Measurements from ENCODE around the gene ADGRL3.
"Not testable (repeated sequence)": the region's sequence is repeated elsewhere in the genome, so short reads cannot be mapped to it uniquely, and the experiment has no call there.

The ADGRL3 gene

GRCh38 chr4:61838072-61838471 is 637.9 kb downstream of the ADGRL3 start:
- no peak for DNase-seq

GRCh38 chr4:61841714-61842113 is 641.6 kb downstream of the ADGRL3 start:
- no peak for DNase-seq

DNA sequence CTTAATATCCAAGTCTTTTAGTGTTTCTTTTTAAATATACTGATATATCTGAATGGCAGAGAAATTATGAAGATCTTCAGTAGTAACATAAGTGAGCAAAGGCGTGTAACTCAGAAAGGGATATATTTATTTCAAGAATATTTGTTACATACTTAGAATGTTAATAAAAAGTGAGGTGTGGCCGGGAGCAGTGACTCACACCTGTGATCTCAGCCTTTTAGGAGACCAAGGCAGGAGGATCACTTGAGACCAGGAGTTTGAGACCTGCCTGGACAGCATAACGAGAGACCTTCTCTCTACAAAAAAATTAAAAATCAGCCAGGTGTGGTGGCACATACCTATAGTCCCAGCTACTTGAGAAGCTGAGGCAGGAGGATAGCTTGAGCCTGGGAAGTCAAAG is 651.0 kb downstream of the ADGRL3 start:
- DNase-seq = no peak

DNA sequence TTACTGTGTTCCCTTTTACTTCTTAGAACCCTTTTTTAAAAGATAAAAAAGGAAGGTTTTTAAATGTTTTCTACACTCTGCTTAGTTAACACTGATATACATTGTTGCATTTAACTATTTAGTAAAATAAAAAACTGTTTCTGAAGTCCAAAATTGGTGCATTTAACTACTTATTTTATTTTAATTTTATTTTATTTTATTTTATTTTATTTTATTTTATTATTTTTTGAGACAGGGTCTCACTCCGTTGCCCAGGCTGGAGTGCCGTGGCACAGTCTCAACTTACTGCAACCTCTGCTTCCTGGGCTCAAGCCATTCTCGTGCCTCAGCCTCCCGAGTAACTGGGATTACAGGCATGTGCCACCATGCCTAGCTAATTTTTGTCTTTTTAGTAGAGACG is 652.0 kb downstream of the ADGRL3 start:
- not testable (repeated sequence) for DNase-seq

DNA sequence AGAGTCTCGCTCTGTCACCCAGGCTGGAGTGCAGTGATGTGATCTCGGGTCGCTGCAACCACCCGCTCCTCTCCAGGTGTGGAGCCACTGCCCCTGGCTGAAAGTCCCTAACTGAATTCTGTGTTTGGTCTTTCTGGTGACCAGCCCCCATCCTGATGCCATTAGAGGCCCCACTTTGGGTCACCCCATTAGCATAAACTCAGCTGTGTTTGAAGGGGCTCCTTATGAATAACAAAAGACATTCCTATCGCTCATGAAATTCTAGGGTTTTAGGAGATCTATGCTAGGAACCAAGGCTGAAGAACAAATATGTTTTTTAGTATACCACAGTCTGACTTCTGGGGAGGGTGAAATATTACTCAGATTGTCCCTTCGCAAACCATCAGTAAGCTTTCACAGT is 652.9 kb downstream of the ADGRL3 start:
- DNase-seq = no peak

GRCh38 chr4:61860376-61860775 is 660.2 kb downstream of the ADGRL3 start:
- DNase-seq = no peak

GRCh38 chr4:61864286-61864685 is 664.2 kb downstream of the ADGRL3 start:
- no peak for DNase-seq

DNA sequence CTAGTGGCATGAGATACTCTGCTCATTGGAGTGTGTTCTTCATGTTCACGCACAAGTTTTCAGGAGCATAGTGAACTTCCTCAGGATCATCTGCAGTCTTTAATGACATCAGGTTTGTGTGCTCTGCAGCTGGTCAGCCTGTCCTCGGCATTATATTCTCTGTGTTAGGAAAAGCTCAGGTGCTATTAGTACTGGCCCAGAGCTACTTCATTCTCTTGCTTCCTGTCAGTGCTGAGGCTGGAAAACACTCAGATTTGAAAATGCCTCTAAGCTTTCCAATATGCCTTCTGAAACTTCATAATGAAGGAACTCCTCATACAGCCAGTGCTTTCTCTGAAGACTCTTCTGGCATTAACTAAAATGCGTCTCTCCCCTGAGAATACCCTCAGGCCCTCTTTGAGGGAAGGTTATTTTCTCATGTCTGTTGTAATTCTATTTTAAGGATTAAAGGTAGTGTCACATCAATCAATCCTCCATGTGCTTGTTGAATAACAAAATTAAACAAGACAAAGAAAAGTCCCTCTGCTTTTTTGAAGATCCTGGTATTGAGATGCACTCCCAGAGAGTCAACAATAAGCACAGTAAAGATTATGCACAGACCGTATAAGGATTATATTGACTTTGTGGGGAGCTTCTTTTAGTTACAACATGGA is 666.4 kb downstream of the ADGRL3 start:
- DNase-seq = no peak

DNA sequence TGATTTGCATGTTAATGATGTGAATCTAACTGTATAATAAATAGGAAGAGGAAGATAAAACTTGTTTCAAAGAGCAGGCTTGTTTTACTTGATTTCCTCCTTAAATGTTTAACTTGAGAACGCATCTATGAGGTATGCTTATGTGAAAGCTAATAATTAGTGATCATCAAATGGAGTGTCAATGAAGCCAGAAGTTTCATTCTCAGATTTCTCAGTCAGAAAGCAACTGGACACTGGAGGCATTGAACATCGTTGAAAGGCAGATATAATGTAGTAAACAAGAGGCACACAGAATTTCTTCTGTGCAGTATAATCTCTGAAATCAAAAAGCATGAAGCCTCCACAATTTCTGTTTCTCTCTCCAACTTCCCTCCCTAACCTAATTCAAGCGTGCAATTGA is 672.9 kb downstream of the ADGRL3 start:
- no peak for DNase-seq

GRCh38 chr4:61877266-61877665 is 677.1 kb downstream of the ADGRL3 start:
- no peak for DNase-seq

- no peak for DNase-seq
Measured at GRCh38 chr4:61877893-61878292, 677.8 kb downstream of the ADGRL3 start.

DNA sequence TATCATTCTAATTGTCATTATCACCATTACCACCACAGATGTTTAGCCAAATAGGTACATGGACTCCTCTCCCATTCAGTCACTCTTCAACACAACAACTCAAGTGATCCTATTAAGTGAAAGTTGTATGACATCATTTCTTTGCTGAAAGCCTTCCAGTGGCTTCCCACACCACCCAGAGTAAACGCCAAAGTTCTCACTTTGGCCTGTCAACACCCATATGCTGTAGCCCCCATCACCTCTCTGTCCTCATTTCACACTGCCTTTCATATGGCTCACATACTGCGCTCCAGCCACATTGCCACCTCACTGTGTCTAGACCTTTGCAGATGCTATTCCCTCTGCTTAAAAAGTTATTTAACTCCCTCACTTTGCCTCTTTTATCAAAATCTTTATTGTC is 682.3 kb downstream of the ADGRL3 start:
- DNase-seq = no peak

- no peak for DNase-seq
Measured at GRCh38 chr4:61886131-61886530, 686.0 kb downstream of the ADGRL3 start.

DNA sequence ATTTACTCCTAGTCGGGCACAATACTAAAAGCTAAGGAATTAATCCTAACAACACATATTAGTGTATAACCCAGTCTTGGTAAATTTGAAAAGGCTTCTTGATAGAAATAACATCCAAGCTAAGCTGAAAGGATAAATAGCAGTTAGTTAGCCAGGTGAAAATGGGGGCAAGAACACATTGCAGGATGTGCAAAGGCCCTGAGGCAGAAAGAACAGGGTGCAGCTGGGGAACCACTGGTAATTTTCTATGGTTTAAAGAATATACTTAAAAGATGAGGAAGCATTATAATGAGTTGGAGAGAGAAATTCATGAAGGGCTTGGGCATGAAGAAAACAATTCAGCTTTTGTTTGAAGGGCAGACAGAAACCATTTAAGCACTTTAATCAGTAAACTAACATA is 689.0 kb downstream of the ADGRL3 start:
- DNase-seq = no peak

GRCh38 chr4:61890321-61890720 is 690.2 kb downstream of the ADGRL3 start:
- no peak for DNase-seq

- DNase-seq = no peak
Measured at GRCh38 chr4:61891953-61892352, 691.8 kb downstream of the ADGRL3 start.

DNA sequence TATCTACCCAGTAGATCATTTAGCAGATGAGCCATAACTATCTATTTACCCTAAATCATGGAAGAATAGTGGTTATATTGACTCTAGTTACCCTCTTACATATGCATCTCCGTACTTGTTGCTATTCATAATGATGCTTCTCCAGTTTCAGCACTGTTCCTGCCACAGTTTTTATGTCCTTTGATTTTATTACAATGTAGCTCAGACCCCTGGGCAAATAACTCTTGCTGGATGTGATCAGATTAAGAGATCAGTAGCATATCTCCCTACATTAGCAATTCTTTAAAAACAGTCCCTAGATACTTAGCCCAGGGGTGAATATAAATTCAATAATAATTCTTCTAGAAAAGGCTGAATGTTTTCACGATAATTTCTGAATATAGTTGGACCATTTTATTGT is 696.5 kb downstream of the ADGRL3 start:
- no peak for DNase-seq

DNA sequence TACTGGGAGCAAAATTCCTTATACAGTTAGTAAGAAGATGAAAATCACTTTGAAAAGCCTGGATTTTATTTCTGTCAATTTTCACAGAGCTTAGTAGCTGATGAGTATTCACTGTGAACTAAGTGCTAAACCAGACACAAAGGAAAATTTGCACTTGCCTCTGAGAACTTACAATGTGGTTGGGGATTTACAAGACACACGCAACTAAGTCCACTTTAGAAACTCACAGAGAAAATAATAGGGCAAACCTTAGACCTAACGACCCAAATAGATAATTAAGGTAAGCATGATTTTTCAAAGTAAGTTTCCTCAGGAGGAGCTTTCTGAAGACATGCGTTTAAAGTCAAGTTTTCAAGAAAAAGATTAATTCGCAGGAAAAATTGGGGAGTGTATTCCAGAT is 708.9 kb downstream of the ADGRL3 start:
- DNase-seq = no peak

- no peak for DNase-seq
Measured at GRCh38 chr4:61911313-61911756, 711.2 kb downstream of the ADGRL3 start.

GRCh38 chr4:61913619-61914018 is 713.5 kb downstream of the ADGRL3 start:
- no peak for DNase-seq

DNA sequence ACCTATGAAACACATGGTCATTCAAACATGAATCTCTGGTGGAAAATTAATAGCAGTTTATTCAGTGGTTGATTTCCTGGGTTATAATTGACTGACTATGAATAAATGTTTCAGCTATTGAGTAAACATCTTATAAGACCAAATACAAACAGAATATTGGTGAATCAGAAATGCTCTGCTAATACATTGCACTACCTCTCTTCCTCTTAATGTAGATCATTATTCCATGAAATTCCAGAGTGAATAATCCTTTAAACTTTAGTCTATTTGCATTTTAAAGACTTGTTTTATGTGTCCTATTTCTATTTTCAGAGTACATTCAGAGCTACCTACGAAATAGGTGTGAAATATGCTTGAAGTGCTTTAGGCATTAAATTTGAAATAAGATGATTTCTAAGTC is 715.4 kb downstream of the ADGRL3 start:
- DNase-seq = no peak

- DNase-seq = no peak
Measured at GRCh38 chr4:61918507-61918906, 718.4 kb downstream of the ADGRL3 start.

- DNase-seq = no peak
Measured at GRCh38 chr4:61918987-61919386, 718.9 kb downstream of the ADGRL3 start.

- no peak for DNase-seq
Measured at GRCh38 chr4:61919561-61919960, 719.4 kb downstream of the ADGRL3 start.

DNA sequence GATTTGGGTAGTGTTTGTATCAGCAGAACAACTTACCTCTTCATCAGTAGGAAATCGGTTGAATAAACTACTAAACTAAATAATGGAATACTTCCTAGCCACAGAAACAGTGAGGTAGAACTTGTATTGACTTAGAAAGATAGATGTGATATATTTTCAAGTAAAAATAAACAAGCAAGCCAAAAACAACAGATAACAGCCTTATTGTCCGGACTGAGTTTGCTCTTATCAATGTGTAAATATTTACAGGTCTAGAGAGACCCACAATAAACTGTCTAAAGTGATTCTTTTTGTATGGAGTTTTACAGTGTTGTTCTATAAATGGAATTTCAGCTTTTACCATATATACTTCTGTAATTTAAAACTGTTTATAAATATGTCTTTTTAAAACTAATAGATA is 721.8 kb downstream of the ADGRL3 start:
- DNase-seq = no peak

DNA sequence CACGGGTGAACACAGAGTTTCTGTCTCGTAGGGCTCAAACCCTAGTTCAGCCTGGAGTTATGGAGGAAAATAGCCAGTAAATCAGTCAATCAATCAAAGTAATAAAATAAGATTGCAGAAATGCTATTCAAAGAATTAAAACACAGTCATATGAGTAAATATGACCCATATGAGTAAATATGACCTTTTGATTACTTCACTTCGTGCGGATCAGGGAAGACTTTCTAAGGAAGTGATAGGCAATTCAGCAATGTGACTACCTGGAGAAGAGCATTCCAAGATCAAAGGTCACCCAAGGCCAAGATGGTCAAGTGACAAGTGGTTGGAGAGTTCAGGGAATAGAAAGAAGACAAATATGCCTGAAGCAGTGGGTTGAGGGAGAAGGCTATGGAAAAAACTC is 722.6 kb downstream of the ADGRL3 start:
- no peak for DNase-seq
